HUES48 (cell line): ENCODE measurements around the gene HMG20B.

Experiments
- H3K27ac ChIP-seq: one replicate; pipeline ENCODE4 v1.7.0; 2013; ENCODE audit warnings: low read depth, low read length, inconsistent platforms
- H3K27me3 ChIP-seq: 2 replicates; pipeline ENCODE4 v1.6.1; 2013; ENCODE audit warnings: mild to moderate bottlenecking, low read length; ENCODE audit not compliant: control insufficient read depth, insufficient read depth
- H3K36me3 ChIP-seq: 2 replicates; pipeline ENCODE4 v1.6.1; 2013; ENCODE audit warnings: low read length; ENCODE audit not compliant: control insufficient read depth, insufficient read depth
- H3K4me1 ChIP-seq: 2 replicates; pipeline ENCODE4 v1.6.1; 2013; ENCODE audit warnings: mild to moderate bottlenecking, low read length; ENCODE audit not compliant: control insufficient read depth, insufficient read depth
- H3K4me3 ChIP-seq: 2 replicates; pipeline ENCODE4 v1.5.1; 2013; ENCODE audit warnings: mild to moderate bottlenecking, low read depth, low read length
- H3K9ac ChIP-seq: 2 replicates; pipeline ENCODE4 v1.6.1; 2013; ENCODE audit warnings: mild to moderate bottlenecking, low read depth, low read length, moderate library complexity
- H3K9me3 ChIP-seq: 2 replicates; pipeline ENCODE4 v1.6.1; 2013; ENCODE audit warnings: low read length; ENCODE audit not compliant: control insufficient read depth, insufficient read depth

Gene HMG20B

GRCh38 chr19:3531716-3532115 lies 41.0 kb upstream of the HMG20B start:
- Histone ChIP-seq H3K9ac (no peak overlapping the region), H3K27ac (no peak overlapping the region), H3K27me3 (no peaks in the 10 kb centered on the region), H3K36me3 (peaks cover 60% of the 10 kb centered on the region), H3K4me3 (no peak overlapping the region), H3K9me3 (no peaks in the 10 kb centered on the region), H3K4me1 (no peaks in the 10 kb centered on the region)

- Histone ChIP-seq H3K9ac (no peak overlapping the region), H3K27me3 (no peaks in the 10 kb centered on the region), H3K4me1 (no peaks in the 10 kb centered on the region), H3K9me3 (no peaks in the 10 kb centered on the region), H3K4me3 (no peak overlapping the region), H3K36me3 (peaks cover 55% of the 10 kb centered on the region), H3K27ac (no peak overlapping the region)
Measured at GRCh38 chr19:3532154-3532786, 40.5 kb upstream of the HMG20B start.

GRCh38 chr19:3533033-3533432 lies 39.7 kb upstream of the HMG20B start:
- Histone ChIP-seq H3K36me3 (peaks cover 50% of the 10 kb centered on the region), H3K9me3 (no peaks in the 10 kb centered on the region), H3K27me3 (no peaks in the 10 kb centered on the region)

GRCh38 chr19:3533563-3534216 lies 39.1 kb upstream of the HMG20B start:
- Histone ChIP-seq H3K4me1 (no peaks in the 10 kb centered on the region), H3K36me3 (peaks cover 50% of the 10 kb centered on the region), H3K9ac (no peak overlapping the region), H3K27me3 (no peaks in the 10 kb centered on the region), H3K27ac (no peak overlapping the region), H3K9me3 (no peaks in the 10 kb centered on the region), H3K4me3 (no peak overlapping the region)

More at GRCh38 chr19:3533033-3533432, 39.7 kb upstream of the HMG20B start:
- H3K9ac ChIP-seq: no peak overlapping the region
- H3K4me1 ChIP-seq: no peaks in the 10 kb centered on the region
- no peak overlapping the region for H3K27ac ChIP-seq
- H3K4me3 ChIP-seq: no peak overlapping the region

- H3K27ac ChIP-seq: no peak overlapping the region
Measured at GRCh38 chr19:3534375-3535234, 38.1 kb upstream of the HMG20B start.

GRCh38 chr19:3535235-3535535 lies 37.6 kb upstream of the HMG20B start:
- peaks cover 50% of the 10 kb centered on the region for H3K36me3 ChIP-seq
- H3K9ac ChIP-seq: no peak overlapping the region
- H3K4me3 ChIP-seq: no peak overlapping the region
- H3K27me3 ChIP-seq: no peaks in the 10 kb centered on the region
- no peaks in the 10 kb centered on the region for H3K9me3 ChIP-seq
- no peaks in the 10 kb centered on the region for H3K4me1 ChIP-seq
- no peak overlapping the region for H3K27ac ChIP-seq

More at GRCh38 chr19:3534375-3535234, 38.1 kb upstream of the HMG20B start:
- Histone ChIP-seq H3K9me3 (no peaks in the 10 kb centered on the region), H3K4me3 (no peak overlapping the region), H3K36me3 (peaks cover 50% of the 10 kb centered on the region), H3K9ac (no peak overlapping the region), H3K4me1 (no peaks in the 10 kb centered on the region), H3K27me3 (no peaks in the 10 kb centered on the region)

- H3K36me3 ChIP-seq: peaks cover 50% of the 10 kb centered on the region
Measured at GRCh38 chr19:3535563-3535965, 37.2 kb upstream of the HMG20B start.

GRCh38 chr19:3535981-3536380 lies 36.8 kb upstream of the HMG20B start:
- Histone ChIP-seq H3K27me3 (no peaks in the 10 kb centered on the region), H3K36me3 (peaks cover 46% of the 10 kb centered on the region), H3K4me3 (no peak overlapping the region), H3K9me3 (no peaks in the 10 kb centered on the region), H3K27ac (no peak overlapping the region), H3K4me1 (no peaks in the 10 kb centered on the region), H3K9ac (no peak overlapping the region)

More at GRCh38 chr19:3535563-3535965, 37.2 kb upstream of the HMG20B start:
- H3K4me1 ChIP-seq: no peaks in the 10 kb centered on the region
- no peak overlapping the region for H3K27ac ChIP-seq
- no peak overlapping the region for H3K4me3 ChIP-seq
- H3K9ac ChIP-seq: no peak overlapping the region
- H3K27me3 ChIP-seq: no peaks in the 10 kb centered on the region
- no peaks in the 10 kb centered on the region for H3K9me3 ChIP-seq

- Histone ChIP-seq H3K27ac (no peak overlapping the region), H3K36me3 (peaks cover 41% of the 10 kb centered on the region), H3K9ac (no peak overlapping the region)
Measured at GRCh38 chr19:3536429-3537100, 36.2 kb upstream of the HMG20B start.

GRCh38 chr19:3537101-3537437 lies 35.7 kb upstream of the HMG20B start:
- H3K4me1 ChIP-seq: no peaks in the 10 kb centered on the region
- no peak overlapping the region for H3K4me3 ChIP-seq
- H3K9ac ChIP-seq: no peak overlapping the region
- H3K36me3 ChIP-seq: peaks cover 36% of the 10 kb centered on the region
- H3K27ac ChIP-seq: no peak overlapping the region
- no peaks in the 10 kb centered on the region for H3K9me3 ChIP-seq
- no peaks in the 10 kb centered on the region for H3K27me3 ChIP-seq

More at GRCh38 chr19:3536429-3537100, 36.2 kb upstream of the HMG20B start:
- H3K9me3 ChIP-seq: no peaks in the 10 kb centered on the region
- no peaks in the 10 kb centered on the region for H3K4me1 ChIP-seq
- no peaks in the 10 kb centered on the region for H3K27me3 ChIP-seq
- no peak overlapping the region for H3K4me3 ChIP-seq
